Left ventricle myocardium inferior (tissue), 1 donor: ENCODE measurements around the gene KCTD19. TPM values are rescaled to one million over a fixed set of nuclear protein-coding genes. Genes with fewer than 3 reads are reported as not detected.

ENCODE experiments used
- DNase-seq: peaks from one replicate; pipeline ENCODE4 v3.0.0-alpha.2; 2020
- H3K27ac ChIP-seq: fragments of 200-600 bp; replicated peaks from 2 replicates; pipeline ENCODE4 v1.8.0; 2021
- H3K27me3 ChIP-seq: fragments of 200-600 bp; 2 replicates; pipeline ENCODE4 v1.8.0; 2021; ENCODE audit warnings: low read depth
- H3K36me3 ChIP-seq: fragments of 200-600 bp; 2 replicates; pipeline ENCODE4 v1.8.0; 2021
- H3K4me1 ChIP-seq: fragments of 200-600 bp; 2 replicates; pipeline ENCODE4 v1.8.0; 2021
- H3K4me3 ChIP-seq: fragments of 200-600 bp; 2 replicates; pipeline ENCODE4 v1.8.0; 2021; ENCODE audit warnings: mild to moderate bottlenecking, moderate library complexity
- H3K9me3 ChIP-seq: fragments of 200-600 bp; replicated peaks from 2 replicates; pipeline ENCODE4 v1.8.0; 2021
- CTCF ChIP-seq: fragments of 200-600 bp; IDR thresholded peaks from 2 replicates; pipeline ENCODE4 v1.8.0; 2021; ENCODE audit warnings: antibody characterized with exemption, mild to moderate bottlenecking, borderline replicate concordance
- intact Hi-C: fragments of 100-400 bp; cut with micrococcal nuclease; formaldehyde crosslinking; loops from one replicate; pipeline ENCODE4 v1.11.0; 2022
- total RNA-seq: library from RNA; stranded (reverse); fragmentation: NEBNext Ultra II Directional; extraction: Animal tissue kit (Norgen Biotek cat#: 25700); gene quantifications from one replicate; pipeline ENCODE4 v1.2.1, GENCODE V29; 2021
- donor health status: DM: no; HTN: yes; CAD: no; lungs with severe emphysema.

KCTD19 gene
- total RNA-seq, 1 donor from 2014 or later: not detected

- DNase-seq: no peak
- Histone ChIP-seq H3K4me3 (no peak overlapping the region), H3K4me1 (no peaks in the 10 kb centered on the region), H3K36me3 (no peaks in the 10 kb centered on the region), H3K27me3 (peaks cover 3% of the 10 kb centered on the region), H3K9me3 (no peaks in the 10 kb centered on the region), H3K27ac (no peak overlapping the region)
- intact Hi-C loops: no loop called here
- no peak for TF ChIP-seq CTCF
Measured at GRCh38 chr16:67294938-67295361, 31.6 kb downstream of the KCTD19 start.

DNA sequence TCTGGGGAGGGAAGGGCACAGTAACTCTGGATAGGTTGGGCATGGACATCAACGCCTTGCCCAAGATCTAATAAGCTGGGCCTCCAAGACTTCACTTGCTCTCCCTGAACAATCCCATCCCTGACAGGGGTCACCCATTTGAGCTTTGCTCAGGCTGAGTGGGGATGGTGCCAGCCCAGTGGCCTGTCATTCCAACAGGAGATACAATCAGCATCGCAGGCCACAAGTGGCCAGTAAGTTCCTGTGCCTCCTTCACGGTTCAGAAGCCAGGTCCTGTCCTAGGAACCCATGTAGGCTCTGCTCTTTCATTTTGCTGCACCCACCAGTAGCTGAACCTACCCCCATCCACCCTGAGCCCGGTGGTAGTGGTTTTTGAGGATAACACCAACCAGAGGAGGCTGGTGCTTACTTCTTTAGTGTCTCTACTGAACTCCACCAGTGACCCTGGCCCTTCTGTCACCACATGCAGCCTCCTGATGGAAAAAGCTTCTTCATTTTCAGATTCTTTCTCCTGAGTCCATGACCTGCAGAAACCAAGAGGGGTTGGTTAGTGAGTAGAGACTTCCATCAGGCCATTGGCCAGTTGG lies 32.3 kb downstream of the KCTD19 start:
- Histone ChIP-seq H3K36me3 (no peaks in the 10 kb centered on the region), H3K9me3 (no peaks in the 10 kb centered on the region), H3K27me3 (peaks cover 3% of the 10 kb centered on the region), H3K27ac (no peak overlapping the region), H3K4me3 (no peak overlapping the region), H3K4me1 (no peaks in the 10 kb centered on the region)
- no peak for TF ChIP-seq CTCF
- no peak for DNase-seq
- intact Hi-C loops: no loop called here

- DNase-seq: no peak
- no peaks in the 10 kb centered on the region for H3K27me3 ChIP-seq
- H3K36me3 ChIP-seq: no peaks in the 10 kb centered on the region
- H3K9me3 ChIP-seq: no peaks in the 10 kb centered on the region
- H3K4me3 ChIP-seq: no peak overlapping the region
- TF ChIP-seq CTCF: no peak
- H3K27ac ChIP-seq: no peak overlapping the region
- intact Hi-C loops: no loop called here
- no peaks in the 10 kb centered on the region for H3K4me1 ChIP-seq
Measured at GRCh38 chr16:67291461-67291860, 35.1 kb downstream of the KCTD19 start.

- Histone ChIP-seq H3K27ac (no peak overlapping the region), H3K27me3 (no peaks in the 10 kb centered on the region), H3K36me3 (no peaks in the 10 kb centered on the region), H3K4me1 (no peaks in the 10 kb centered on the region), H3K9me3 (no peaks in the 10 kb centered on the region), H3K4me3 (no peak overlapping the region)
- intact Hi-C loops: no loop called here
- no peak for DNase-seq
- TF ChIP-seq CTCF: no peak
Measured at GRCh38 chr16:67287960-67288359, 38.6 kb downstream of the KCTD19 start.

- no peak overlapping the region for H3K27ac ChIP-seq
- no peaks in the 10 kb centered on the region for H3K36me3 ChIP-seq
- DNase-seq: no peak
- H3K27me3 ChIP-seq: no peaks in the 10 kb centered on the region
- intact Hi-C loops: no loop called here
- no peaks in the 10 kb centered on the region for H3K4me1 ChIP-seq
- no peak overlapping the region for H3K4me3 ChIP-seq
- no peak for TF ChIP-seq CTCF
- no peaks in the 10 kb centered on the region for H3K9me3 ChIP-seq
Measured at GRCh38 chr16:67286441-67287235, 39.9 kb downstream of the KCTD19 start.
